Peyer's patch (tissue), 4 donors: ENCODE data around the gene GNG2.

Source experiments
- POLR2A ChIP-seq, 2 donors: fragments of 450-650 bp; IDR thresholded peaks; one replicate each; pipeline ENCODE4 v1.5.1; 2017; ENCODE audit warnings: antibody characterized with exemption in 2 of 2, mild to moderate bottlenecking in 2 of 2, moderate library complexity in 2 of 2
- TF ChIP-seq, protein P1 (sequence below), 6 experiments: fragments of 450-650 bp in 4 of 6; fragments of 200-600 bp in 2 of 6; sonication (generic) in 1 of 6; IDR thresholded peaks; one replicate each; pipeline ENCODE4 v1.5.1; 2017 to 2019; ENCODE audit warnings: antibody characterized with exemption in 6 of 6, mild to moderate bottlenecking in 3 of 6, moderate library complexity in 1 of 6

DNA sequence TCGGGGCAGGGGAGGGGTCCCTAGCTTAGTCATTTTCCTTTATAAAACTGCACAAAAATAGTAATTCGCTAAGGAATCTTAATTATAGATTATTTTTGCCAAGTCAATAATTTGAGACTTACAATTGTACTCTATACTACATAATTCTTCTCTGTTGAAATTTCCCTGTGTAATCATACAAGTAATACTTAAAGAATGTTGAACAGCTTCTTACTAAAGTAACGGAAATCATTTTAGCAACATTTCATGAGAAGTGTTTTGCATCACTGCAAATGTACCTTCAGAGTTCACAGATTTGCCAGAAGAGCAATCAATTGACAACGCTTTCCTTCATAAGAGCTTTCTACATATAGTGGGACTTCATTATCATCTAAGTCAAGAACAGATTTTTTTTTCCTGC lies 7.9 kb upstream of the GNG2 start:
- TF ChIP-seq, protein P1, sequence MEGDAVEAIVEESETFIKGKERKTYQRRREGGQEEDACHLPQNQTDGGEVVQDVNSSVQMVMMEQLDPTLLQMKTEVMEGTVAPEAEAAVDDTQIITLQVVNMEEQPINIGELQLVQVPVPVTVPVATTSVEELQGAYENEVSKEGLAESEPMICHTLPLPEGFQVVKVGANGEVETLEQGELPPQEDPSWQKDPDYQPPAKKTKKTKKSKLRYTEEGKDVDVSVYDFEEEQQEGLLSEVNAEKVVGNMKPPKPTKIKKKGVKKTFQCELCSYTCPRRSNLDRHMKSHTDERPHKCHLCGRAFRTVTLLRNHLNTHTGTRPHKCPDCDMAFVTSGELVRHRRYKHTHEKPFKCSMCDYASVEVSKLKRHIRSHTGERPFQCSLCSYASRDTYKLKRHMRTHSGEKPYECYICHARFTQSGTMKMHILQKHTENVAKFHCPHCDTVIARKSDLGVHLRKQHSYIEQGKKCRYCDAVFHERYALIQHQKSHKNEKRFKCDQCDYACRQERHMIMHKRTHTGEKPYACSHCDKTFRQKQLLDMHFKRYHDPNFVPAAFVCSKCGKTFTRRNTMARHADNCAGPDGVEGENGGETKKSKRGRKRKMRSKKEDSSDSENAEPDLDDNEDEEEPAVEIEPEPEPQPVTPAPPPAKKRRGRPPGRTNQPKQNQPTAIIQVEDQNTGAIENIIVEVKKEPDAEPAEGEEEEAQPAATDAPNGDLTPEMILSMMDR (IDR thresholded peaks at IDR 0.05) = no peak
- no peak for TF ChIP-seq POLR2A (IDR thresholded peaks at IDR 0.05)
